ENCODE measurements around the gene DTD1.

The DTD1 gene

DNA sequence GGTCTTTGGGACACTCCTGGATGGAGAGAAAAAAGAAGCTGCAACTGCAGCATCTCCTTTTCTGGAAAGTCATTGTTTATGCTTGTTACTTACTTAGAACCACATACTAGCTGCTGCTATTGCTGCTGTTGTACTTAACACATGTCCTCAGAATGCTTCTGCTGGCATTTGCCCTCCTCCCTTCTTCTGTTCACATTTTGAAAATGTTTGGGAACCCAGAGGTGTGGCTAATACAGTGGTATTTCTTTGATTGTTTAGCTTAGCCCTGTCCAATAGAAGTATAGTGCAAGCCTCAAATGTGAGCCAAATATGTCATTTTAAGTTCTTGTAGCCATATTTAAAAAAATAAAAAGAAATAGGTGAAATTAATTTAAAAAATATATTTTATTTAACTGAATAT lies 8.4 kb downstream of the DTD1 start:
- Histone ChIP-seq H3K4me2 (ENCODE audit: low read depth, low read length, poor library complexity, severe bottlenecking) (no peak overlapping the region), H3K27me3 (ENCODE audit: low read length) (no peaks in the 10 kb centered on the region), H3K9ac (ENCODE audit: low read length) (no peak overlapping the region), H3K27ac (ENCODE audit: low read depth, low read length) (no peak overlapping the region), H2AFZ (ENCODE audit: low read depth, low read length, severe bottlenecking) (no peak overlapping the region), H3K9me3 (ENCODE audit: insufficient read depth, low read length) (no peaks in the 10 kb centered on the region), H3K79me2 (ENCODE audit: insufficient read depth, low read length) (peaks cover 9% of the 10 kb centered on the region), H3K4me3 (ENCODE audit: insufficient read depth, low read length, poor library complexity, severe bottlenecking) (no peak overlapping the region), H4K20me1 (ENCODE audit: low read depth, low read length) (no peaks in the 10 kb centered on the region), H3F3A (ENCODE audit: insufficient read depth) (no peaks in the 10 kb centered on the region), H3K36me3 (ENCODE audit: low read length) (peaks cover 8% of the 10 kb centered on the region; the same call in 1 of the 2 replicates), H3K9me2 (replicated peaks; ENCODE audit: insufficient read depth, low read length) (no peaks in the 10 kb centered on the region)
- TF ChIP-seq, protein P1, sequence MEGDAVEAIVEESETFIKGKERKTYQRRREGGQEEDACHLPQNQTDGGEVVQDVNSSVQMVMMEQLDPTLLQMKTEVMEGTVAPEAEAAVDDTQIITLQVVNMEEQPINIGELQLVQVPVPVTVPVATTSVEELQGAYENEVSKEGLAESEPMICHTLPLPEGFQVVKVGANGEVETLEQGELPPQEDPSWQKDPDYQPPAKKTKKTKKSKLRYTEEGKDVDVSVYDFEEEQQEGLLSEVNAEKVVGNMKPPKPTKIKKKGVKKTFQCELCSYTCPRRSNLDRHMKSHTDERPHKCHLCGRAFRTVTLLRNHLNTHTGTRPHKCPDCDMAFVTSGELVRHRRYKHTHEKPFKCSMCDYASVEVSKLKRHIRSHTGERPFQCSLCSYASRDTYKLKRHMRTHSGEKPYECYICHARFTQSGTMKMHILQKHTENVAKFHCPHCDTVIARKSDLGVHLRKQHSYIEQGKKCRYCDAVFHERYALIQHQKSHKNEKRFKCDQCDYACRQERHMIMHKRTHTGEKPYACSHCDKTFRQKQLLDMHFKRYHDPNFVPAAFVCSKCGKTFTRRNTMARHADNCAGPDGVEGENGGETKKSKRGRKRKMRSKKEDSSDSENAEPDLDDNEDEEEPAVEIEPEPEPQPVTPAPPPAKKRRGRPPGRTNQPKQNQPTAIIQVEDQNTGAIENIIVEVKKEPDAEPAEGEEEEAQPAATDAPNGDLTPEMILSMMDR (IDR thresholded peaks at IDR 0.05; ENCODE audit: insufficient read depth, low read length, poor library complexity, severe bottlenecking), result no peak
- TF ChIP-seq EZH2phosphoT487 (conservative IDR thresholded peaks at IDR 0.05; ENCODE audit: low read length), result no peak

GRCh38 chr20:18609741-18610140 lies 21.9 kb downstream of the DTD1 start:
- Histone ChIP-seq H3K9me3 (ENCODE audit: insufficient read depth, low read length) (no peaks in the 10 kb centered on the region), H4K20me1 (ENCODE audit: low read depth, low read length) (no peaks in the 10 kb centered on the region), H3K4me2 (ENCODE audit: low read depth, low read length, poor library complexity, severe bottlenecking) (no peak overlapping the region), H3K9ac (ENCODE audit: low read length) (no peak overlapping the region), H2AFZ (ENCODE audit: low read depth, low read length, severe bottlenecking) (no peak overlapping the region), H3K9me2 (replicated peaks; ENCODE audit: insufficient read depth, low read length) (no peaks in the 10 kb centered on the region), H3K36me3 (ENCODE audit: low read length) (no peaks in the 10 kb centered on the region), H3K27ac (ENCODE audit: low read depth, low read length) (no peak overlapping the region), H3F3A (ENCODE audit: insufficient read depth) (no peaks in the 10 kb centered on the region), H3K79me2 (ENCODE audit: insufficient read depth, low read length) (no peaks in the 10 kb centered on the region), H3K27me3 (ENCODE audit: low read length) (no peaks in the 10 kb centered on the region), H3K4me3 (ENCODE audit: insufficient read depth, low read length, poor library complexity, severe bottlenecking) (no peak overlapping the region)
- TF ChIP-seq, protein P1 (IDR thresholded peaks at IDR 0.05; ENCODE audit: insufficient read depth, low read length, poor library complexity, severe bottlenecking), result no peak
- no peak for TF ChIP-seq EZH2phosphoT487 (conservative IDR thresholded peaks at IDR 0.05; ENCODE audit: low read length)

DNA sequence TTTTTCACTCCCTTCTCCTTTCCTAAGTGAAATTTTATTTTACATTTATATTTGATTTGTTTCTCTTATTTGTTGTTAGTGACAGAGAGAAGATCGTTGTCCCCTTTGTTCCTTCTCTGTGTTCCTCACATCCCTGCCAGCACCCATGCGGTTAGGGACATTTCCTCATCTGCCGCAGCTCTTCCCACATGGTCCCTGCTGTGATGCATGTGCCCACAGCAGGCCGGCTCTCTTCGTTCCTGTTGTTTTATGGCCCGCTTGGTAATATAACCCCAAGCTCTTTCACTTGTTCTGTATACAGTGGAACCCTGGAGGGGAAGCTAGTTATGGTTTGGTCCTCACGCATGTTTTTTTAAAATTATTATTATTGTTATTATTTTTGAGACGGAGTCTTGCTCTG lies 23.6 kb downstream of the DTD1 start:
- no peaks in the 10 kb centered on the region for H3K36me3 ChIP-seq (ENCODE audit: low read length)
- no peaks in the 10 kb centered on the region for H3F3A ChIP-seq (ENCODE audit: insufficient read depth)

More for the DNA sequence above, 23.6 kb downstream of the DTD1 start:
- Histone ChIP-seq H3K9ac (ENCODE audit: low read length) (no peak overlapping the region), H3K9me3 (ENCODE audit: insufficient read depth, low read length) (no peaks in the 10 kb centered on the region), H2AFZ (ENCODE audit: low read depth, low read length, severe bottlenecking) (no peak overlapping the region), H4K20me1 (ENCODE audit: low read depth, low read length) (no peaks in the 10 kb centered on the region), H3K27me3 (ENCODE audit: low read length) (no peaks in the 10 kb centered on the region), H3K27ac (ENCODE audit: low read depth, low read length) (no peak overlapping the region), H3K9me2 (replicated peaks; ENCODE audit: insufficient read depth, low read length) (no peaks in the 10 kb centered on the region), H3K79me2 (ENCODE audit: insufficient read depth, low read length) (no peaks in the 10 kb centered on the region), H3K4me2 (ENCODE audit: low read depth, low read length, poor library complexity, severe bottlenecking) (no peak overlapping the region), H3K4me3 (ENCODE audit: insufficient read depth, low read length, poor library complexity, severe bottlenecking) (no peak overlapping the region)
- no peak for TF ChIP-seq EZH2phosphoT487 (conservative IDR thresholded peaks at IDR 0.05; ENCODE audit: low read length)
- TF ChIP-seq, protein P1 (IDR thresholded peaks at IDR 0.05; ENCODE audit: insufficient read depth, low read length, poor library complexity, severe bottlenecking), result no peak

Data from SU-DHL-6 (cell line).